GM18951 (cell line): ENCODE data around the gene PPM1M.
A peak's percentile ranks its signal among the peaks of the same experiment; 100 is the strongest.
"Not testable (repeated sequence)": the region's sequence is repeated elsewhere in the genome, so short reads cannot be mapped to it uniquely, and the experiment has no call there.

ENCODE experiments used
- POLR2A ChIP-seq: IDR thresholded peaks from 4 replicates; pipeline ENCODE4 v1.6.1; 2011; ENCODE audit warnings: mild to moderate bottlenecking; ENCODE audit not compliant: insufficient read length, insufficient read depth; ENCODE audit errors: extremely low read depth
- in situ Hi-C: fragments of 300-500 bp; cut with MboI; formaldehyde crosslinking; loops from one replicate; pipeline ENCODE4 v1.12.0; 2022; ENCODE audit warnings: low sequenced_read_pairs, mixed read lengths, inconsistent platforms; ENCODE audit not compliant: unreplicated experiment

PPM1M gene

GRCh38 chr3:52272831-52273230 is 27.3 kb downstream of the PPM1M start:
- TF ChIP-seq POLR2A, result no peak
- in situ Hi-C loops, result no loop called here

- in situ Hi-C loops, result not testable (repeated sequence)
Observed at GRCh38 chr3:52274781-52275180, 29.2 kb downstream of the PPM1M start.

- in situ Hi-C loops, result no loop called here
- TF ChIP-seq POLR2A, result peak; percentile 64
Observed at GRCh38 chr3:52277071-52277964, 31.8 kb downstream of the PPM1M start.

GRCh38 chr3:52277972-52278509 is 32.5 kb downstream of the PPM1M start:
- in situ Hi-C loops, result no loop called here
- TF ChIP-seq POLR2A, result peak; percentile 0

GRCh38 chr3:52278510-52279069 is 33.0 kb downstream of the PPM1M start, which contains the start of gene WDR82:
TSS of gene WDR82 (minus strand) at chr3:52278649. CDS start at chr3:52278361, 288 bp downstream.
- TF ChIP-seq POLR2A, result peak; percentile 95
- in situ Hi-C loops, result no loop called here

- in situ Hi-C loops, result no loop called here
- TF ChIP-seq POLR2A, result no peak
Observed at GRCh38 chr3:52279596-52279995, 34.0 kb downstream of the PPM1M start.

- no peak for TF ChIP-seq POLR2A
- in situ Hi-C loops, result no loop called here
Observed at GRCh38 chr3:52280050-52280461, 34.5 kb downstream of the PPM1M start.

GRCh38 chr3:52281981-52282801 is 36.6 kb downstream of the PPM1M start:
- in situ Hi-C loops, result no loop called here
- TF ChIP-seq POLR2A, result no peak

GRCh38 chr3:52283306-52283705 is 37.7 kb downstream of the PPM1M start:
- in situ Hi-C loops, result no loop called here

GRCh38 chr3:52284051-52284450 is 38.5 kb downstream of the PPM1M start:
- in situ Hi-C loops, result not testable (repeated sequence)

More at GRCh38 chr3:52283306-52283705, 37.7 kb downstream of the PPM1M start:
- no peak for TF ChIP-seq POLR2A

GRCh38 chr3:52286777-52287110 is 41.2 kb downstream of the PPM1M start:
- TF ChIP-seq POLR2A, result no peak
- in situ Hi-C loops, result no loop called here

- in situ Hi-C loops, result no loop called here
- no peak for TF ChIP-seq POLR2A
Observed at GRCh38 chr3:52288674-52289073, 43.1 kb downstream of the PPM1M start.

GRCh38 chr3:52289338-52289746 is 43.8 kb downstream of the PPM1M start:
- in situ Hi-C loops, result no loop called here

More at GRCh38 chr3:52289338-52289746, 43.8 kb downstream of the PPM1M start:
- no peak for TF ChIP-seq POLR2A
